ENCODE measurements around the gene SEPTIN11. TPM values are rescaled to one million over a fixed set of nuclear protein-coding genes. Genes with fewer than 3 reads are reported as not detected.

The SEPTIN11 gene
- total and polyA plus RNA-seq, 2 of the 4 experiments (the other 2 are of a cell fraction) = 267 to 573 TPM

GRCh38 chr4:76977113-76977512 lies 27.6 kb downstream of the SEPTIN11 start:
- H3K23ac ChIP-seq (ENCODE audit: low read depth, low read length) = no peak overlapping the region
- intact Hi-C loops (cut with micrococcal nuclease) = no loop called here

More at GRCh38 chr4:76977113-76977512, 27.6 kb downstream of the SEPTIN11 start:
- Histone ChIP-seq H3K4me2 (ENCODE audit: low read depth, low read length) (no peak overlapping the region), H3K4me3 (ENCODE audit: insufficient read depth, low read depth, low read length) (no peak overlapping the region), H2BK120ac (ENCODE audit: low read depth, low read length) (no peak overlapping the region), H4K5ac (ENCODE audit: low read depth, low read length) (no peak overlapping the region), H3K9ac (ENCODE audit: low read depth, low read length) (no peak overlapping the region), H2AK5ac (ENCODE audit: low read depth, low read length) (no peak overlapping the region), H3K36me3 (ENCODE audit: control insufficient read depth, insufficient read depth, low read length) (peaks cover 13% of the 10 kb centered on the region), H3K14ac (replicated peaks; ENCODE audit: low read depth, low read length) (no peak overlapping the region), H3K27me3 (ENCODE audit: control insufficient read depth, insufficient read depth, low read length) (no peaks in the 10 kb centered on the region), H4K20me1 (ENCODE audit: insufficient read depth, low read length) (peaks cover 90% of the 10 kb centered on the region), H2BK5ac (ENCODE audit: low read depth, low read length, poor library complexity, severe bottlenecking) (peak overlapping the region; percentile 27), H3K56ac (ENCODE audit: extremely low read depth, insufficient read depth, low read length) (no peak overlapping the region), H2BK15ac (ENCODE audit: low read depth, low read length) (no peak overlapping the region), H3K79me1 (ENCODE audit: low read depth in 1 of 2, low read length in 2 of 2) (peaks cover 26 to 78% of the 10 kb centered on the region in 2 experiments), H2AFZ (replicated peaks; ENCODE audit: low read length, poor library complexity) (no peak overlapping the region), H2BK20ac (ENCODE audit: low read depth, low read length) (no peak overlapping the region), H3K27ac (ENCODE audit: insufficient read depth, low read length) (no peak overlapping the region), H3K4me1 (ENCODE audit: control insufficient read depth, insufficient read depth, low read length) (peaks cover 26% of the 10 kb centered on the region), H4K8ac (ENCODE audit: low read depth in 2 of 2, low read length in 2 of 2) (no peak overlapping the region), H3K9me1 (ENCODE audit: insufficient read depth, low read length) (peaks cover 27% of the 10 kb centered on the region), H2AK9ac (replicated peaks; ENCODE audit: low read depth, low read length, poor library complexity) (no peak overlapping the region), H3K9me3 (ENCODE audit: control insufficient read depth, insufficient read depth, low read length) (no peaks in the 10 kb centered on the region), H3K4ac (ENCODE audit: low read depth, low read length) (no peak overlapping the region), H4K91ac (ENCODE audit: insufficient read depth, low read depth, low read length) (no peak overlapping the region), H3K18ac (ENCODE audit: low read depth, low read length) (no peak overlapping the region)
- no TSS peak for BruUV-seq (replicated peaks)
- dilution Hi-C loops (cut with HindIII; ENCODE audit: low sequenced_read_pairs, unreplicated experiment) = no loop called here
- CTCF ChIA-PET = no interaction called here
- DNase-seq (no peak), ATAC-seq (ENCODE audit: low read depth) (no peak)
- in situ Hi-C loops (cut with MboI; ENCODE audit: low sequenced_read_pairs) = no loop called here
- POLR2A ChIA-PET (ENCODE audit: unreplicated experiment) = interaction anchor here (0.6 kb wide), 1 partner anchor 252 kb away, joined by 11 read pairs; no protein-coding TSS in a partner anchor
- TF ChIP-seq ELK1 (IDR thresholded peaks at IDR 0.05; ENCODE audit: borderline replicate concordance, low read depth, low read length) = no peak
- no peak for TF ChIP-seq RCOR1 (IDR thresholded peaks at IDR 0.05; ENCODE audit: insufficient replicate concordance, low read length)
- no peak for TF ChIP-seq USF2 (IDR thresholded peaks at IDR 0.05; ENCODE audit: low read depth, low read length)
- TF ChIP-seq RAD21 (IDR thresholded peaks at IDR 0.05; ENCODE audit: low read length) = no peak
- TF ChIP-seq FOS (IDR thresholded peaks at IDR 0.05; ENCODE audit: low read depth, low read length) = no peak
- no peak for TF ChIP-seq BHLHE40 (IDR thresholded peaks at IDR 0.05; ENCODE audit: low read depth, low read length)
- no peak for TF ChIP-seq NFE2L2 (IDR thresholded peaks at IDR 0.05; ENCODE audit: low read depth, low read length)
- no peak for TF ChIP-seq POLR2A (IDR thresholded peaks at IDR 0.05; ENCODE audit: low read depth, low read length)
- no peak for TF ChIP-seq CEBPB (IDR thresholded peaks at IDR 0.05; ENCODE audit: low read depth, low read length)
- TF ChIP-seq MAZ (IDR thresholded peaks at IDR 0.05; ENCODE audit: borderline replicate concordance, low read depth, low read length) = no peak
- no peak for TF ChIP-seq MXI1 (IDR thresholded peaks at IDR 0.05; ENCODE audit: borderline replicate concordance, low read depth, low read length)
- TF ChIP-seq RFX5 (IDR thresholded peaks at IDR 0.05; ENCODE audit: low read depth, low read length) = no peak
- no peak for TF ChIP-seq CHD1 (IDR thresholded peaks at IDR 0.05; ENCODE audit: low read depth, low read length)
- no peak for TF ChIP-seq SMC3 (IDR thresholded peaks at IDR 0.05; ENCODE audit: low read depth, low read length)
- TF ChIP-seq MAFK (IDR thresholded peaks at IDR 0.05; ENCODE audit: low read depth, low read length) = no peak
- TF ChIP-seq, protein P1, sequence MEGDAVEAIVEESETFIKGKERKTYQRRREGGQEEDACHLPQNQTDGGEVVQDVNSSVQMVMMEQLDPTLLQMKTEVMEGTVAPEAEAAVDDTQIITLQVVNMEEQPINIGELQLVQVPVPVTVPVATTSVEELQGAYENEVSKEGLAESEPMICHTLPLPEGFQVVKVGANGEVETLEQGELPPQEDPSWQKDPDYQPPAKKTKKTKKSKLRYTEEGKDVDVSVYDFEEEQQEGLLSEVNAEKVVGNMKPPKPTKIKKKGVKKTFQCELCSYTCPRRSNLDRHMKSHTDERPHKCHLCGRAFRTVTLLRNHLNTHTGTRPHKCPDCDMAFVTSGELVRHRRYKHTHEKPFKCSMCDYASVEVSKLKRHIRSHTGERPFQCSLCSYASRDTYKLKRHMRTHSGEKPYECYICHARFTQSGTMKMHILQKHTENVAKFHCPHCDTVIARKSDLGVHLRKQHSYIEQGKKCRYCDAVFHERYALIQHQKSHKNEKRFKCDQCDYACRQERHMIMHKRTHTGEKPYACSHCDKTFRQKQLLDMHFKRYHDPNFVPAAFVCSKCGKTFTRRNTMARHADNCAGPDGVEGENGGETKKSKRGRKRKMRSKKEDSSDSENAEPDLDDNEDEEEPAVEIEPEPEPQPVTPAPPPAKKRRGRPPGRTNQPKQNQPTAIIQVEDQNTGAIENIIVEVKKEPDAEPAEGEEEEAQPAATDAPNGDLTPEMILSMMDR (conservative IDR thresholded peaks at IDR 0.05; ENCODE audit: low read depth, low read length) = no peak

Data from IMR-90 (cell line).